Measurements from ENCODE around the gene DDX23. TPM values are rescaled to one million over a fixed set of nuclear protein-coding genes. Genes with fewer than 3 reads are reported as not detected.

Gene DDX23
- total and polyA plus RNA-seq, 9 donors: 48.0 to 108 (median 70.5) TPM

- H3K27me3 ChIP-seq: no peaks in the 10 kb centered on the region
- H3K27ac ChIP-seq: peak overlapping the region; percentile 70 to 81
- no peaks in the 10 kb centered on the region for H3K9me3 ChIP-seq
- WGBS, 3 donors: 0% methylated on average over 18 to 25 of the region's 25 CpGs
- peaks cover 11% of the 10 kb centered on the region for H3K4me1 ChIP-seq (ENCODE audit: insufficient read depth)
- H3K36me3 ChIP-seq: no peaks in the 10 kb centered on the region
- intact Hi-C loops (cut with DNase I): no loop called here
- peak overlapping the region; percentile 88 for H3K4me3 ChIP-seq
- peak in 2 of 5 donors; percentile 49 to 59 for DNase-seq
- TF ChIP-seq POLR2A (IDR thresholded peaks at IDR 0.05) (no peak), CTCF (IDR thresholded peaks at IDR 0.05) (no peak), EP300 (IDR thresholded peaks at IDR 0.05) (no peak)
Measured at GRCh38 chr12:48788524-48788853, 63.5 kb downstream of the DDX23 start.

GRCh38 chr12:48787791-48788523, 64.0 kb downstream of the DDX23 start:
- peak overlapping the region; percentile 70 to 81 for H3K27ac ChIP-seq
- TF ChIP-seq POLR2A (IDR thresholded peaks at IDR 0.05) (no peak), EP300 (IDR thresholded peaks at IDR 0.05) (no peak), CTCF (IDR thresholded peaks at IDR 0.05) (no peak)
- peak overlapping the region; percentile 88 for H3K4me3 ChIP-seq
- no peaks in the 10 kb centered on the region for H3K27me3 ChIP-seq
- DNase-seq: no peak
- H3K4me1 ChIP-seq (ENCODE audit: insufficient read depth): peaks cover 11% of the 10 kb centered on the region
- no peaks in the 10 kb centered on the region for H3K9me3 ChIP-seq
- intact Hi-C loops (cut with DNase I): no loop called here
- WGBS, 3 donors: 5 to 6% (median 6%) methylated on average over 11 of the region's 11 CpGs
- no peaks in the 10 kb centered on the region for H3K36me3 ChIP-seq

GRCh38 chr12:48786591-48787544, 65.1 kb downstream of the DDX23 start:
- Histone ChIP-seq H3K36me3 (no peaks in the 10 kb centered on the region), H3K27me3 (no peaks in the 10 kb centered on the region), H3K27ac (peak overlapping the region in 1 of 2 donors; percentile 70), H3K9me3 (no peaks in the 10 kb centered on the region), H3K4me1 (ENCODE audit: insufficient read depth) (peaks cover 13% of the 10 kb centered on the region), H3K4me3 (peak overlapping the region; percentile 88)
- TF ChIP-seq POLR2A (IDR thresholded peaks at IDR 0.05) (no peak), EP300 (IDR thresholded peaks at IDR 0.05) (no peak)
- intact Hi-C loops (cut with DNase I): no loop called here
- 24 to 28% (median 24%) methylated on average over 7 of the region's 7 CpGs for WGBS, 3 donors
- DNase-seq: peak in 4 of 5 donors; percentile 48 to 63 (median 58)

GRCh38 chr12:48783432-48783831, 68.5 kb downstream of the DDX23 start:
- intact Hi-C loops (cut with DNase I): no loop called here
- Histone ChIP-seq H3K4me3 (no peak overlapping the region), H3K27me3 (no peaks in the 10 kb centered on the region), H3K4me1 (ENCODE audit: insufficient read depth) (peaks cover 33% of the 10 kb centered on the region), H3K27ac (no peak overlapping the region), H3K9me3 (no peaks in the 10 kb centered on the region), H3K36me3 (no peaks in the 10 kb centered on the region)
- DNase-seq: no peak
- 90 to 93% (median 91%) methylated on average over 4 of the region's 4 CpGs for whole genome bisulfite sequencing, 3 donors
- TF ChIP-seq CTCF (IDR thresholded peaks at IDR 0.05) (no peak), POLR2A (IDR thresholded peaks at IDR 0.05) (no peak), EP300 (IDR thresholded peaks at IDR 0.05) (no peak)
